HPDE6-E6E7 (cell line): ENCODE results near the gene FNTB.
"Not testable (repeated sequence)": the region's sequence is repeated elsewhere in the genome, so short reads cannot be mapped to it uniquely, and the experiment has no call there.

ENCODE experiments used
- DNase-seq: peaks from one replicate; pipeline ENCODE4 v3.0.0; 2011; ENCODE audit warnings: missing footprints; ENCODE audit errors: extremely low spot score

FNTB gene

DNA sequence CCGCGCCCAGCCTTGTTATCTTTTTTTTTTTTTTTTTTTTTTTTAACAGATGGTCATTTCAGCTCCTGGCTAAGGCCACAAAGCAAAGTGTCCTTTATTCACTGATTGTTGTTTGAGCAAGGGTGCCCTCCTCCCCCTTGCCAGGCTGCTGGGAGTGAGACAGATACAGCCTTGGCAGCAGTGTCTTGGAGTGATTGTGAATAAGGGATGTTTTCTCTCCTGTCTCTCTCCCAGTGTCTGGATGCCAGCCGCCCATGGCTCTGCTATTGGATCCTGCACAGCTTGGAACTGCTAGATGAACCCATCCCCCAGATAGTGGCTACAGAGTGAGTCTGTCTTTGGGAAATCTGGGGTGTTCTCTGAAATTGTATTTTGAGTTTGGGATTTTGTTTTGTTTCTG is 28.7 kb downstream of the FNTB start:
- DNase-seq = no peak

DNA sequence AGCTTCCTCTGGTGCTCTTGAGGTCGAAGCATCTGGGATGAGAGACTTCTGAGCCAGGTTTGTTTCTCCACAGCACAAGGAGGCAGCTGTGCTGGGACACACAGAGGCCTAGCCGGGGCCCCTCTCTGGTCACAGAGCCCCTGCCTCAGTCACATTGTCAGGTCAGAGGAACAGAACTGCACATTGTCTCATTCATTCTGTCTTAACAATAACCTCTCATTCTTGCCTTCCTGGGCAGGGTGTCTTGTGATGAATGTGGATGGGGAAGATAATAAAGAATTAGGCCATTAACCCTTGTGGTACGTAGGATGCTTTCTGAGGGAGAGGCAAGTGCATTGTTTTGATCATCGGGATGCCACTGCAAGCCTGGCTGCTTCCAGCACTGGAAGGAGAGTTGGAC is 29.8 kb downstream of the FNTB start:
- DNase-seq = no peak

DNA sequence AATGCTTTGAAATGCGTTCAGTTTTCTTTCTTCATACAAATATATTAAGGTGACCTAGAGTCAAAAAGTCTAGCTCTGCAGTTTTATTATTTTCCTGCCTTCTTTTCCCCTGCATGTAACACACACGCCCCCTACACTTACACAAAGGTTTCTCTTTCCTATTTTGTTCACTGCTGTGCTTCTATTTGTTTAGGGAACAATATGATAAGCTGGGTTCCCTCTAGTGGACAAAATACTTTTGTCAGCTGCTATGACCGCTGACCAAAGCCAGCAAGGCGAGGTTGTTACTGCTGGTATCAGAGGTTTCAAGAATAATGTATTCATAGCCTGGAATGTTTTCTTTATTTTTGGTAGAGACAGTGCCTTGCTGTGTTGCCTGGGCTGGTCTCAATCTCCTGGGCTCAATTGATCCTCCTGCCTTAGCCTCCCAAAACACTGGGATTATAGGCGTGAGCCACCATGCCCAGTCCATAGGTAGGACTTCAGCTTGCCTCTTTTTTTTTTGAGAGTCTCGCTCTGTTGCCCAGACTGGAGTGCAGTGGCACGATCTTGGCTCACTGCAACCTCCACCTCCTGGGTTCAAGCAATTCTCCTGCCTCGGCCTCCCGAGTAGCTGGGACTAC is 33.4 kb downstream of the FNTB start:
- peak; percentile 60 for DNase-seq

- DNase-seq = no peak
Measured at GRCh38 chr14:65024957-65025356, 38.3 kb downstream of the FNTB start.

DNA sequence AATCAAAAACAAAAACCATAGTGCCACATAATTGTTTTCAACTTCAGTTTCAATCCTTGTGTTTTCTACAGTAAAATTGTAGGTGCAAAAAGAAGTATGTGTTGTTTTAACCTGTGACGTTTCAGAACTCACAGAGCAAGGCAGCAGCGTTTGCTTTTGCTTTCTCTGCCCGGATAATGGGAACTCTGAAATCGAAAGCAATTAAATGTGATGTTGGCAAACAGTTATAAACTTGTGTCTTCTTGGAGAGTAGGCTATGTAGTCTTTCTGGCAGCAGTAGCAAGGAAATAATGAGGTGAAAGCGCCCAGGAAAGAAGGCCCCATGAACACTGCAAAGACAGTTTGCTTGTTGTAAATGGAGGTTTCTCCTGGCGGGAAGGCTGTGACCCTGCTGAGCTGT is 39.1 kb downstream of the FNTB start:
- no peak for DNase-seq

- no peak for DNase-seq
Measured at GRCh38 chr14:65026526-65026925, 39.8 kb downstream of the FNTB start.

DNA sequence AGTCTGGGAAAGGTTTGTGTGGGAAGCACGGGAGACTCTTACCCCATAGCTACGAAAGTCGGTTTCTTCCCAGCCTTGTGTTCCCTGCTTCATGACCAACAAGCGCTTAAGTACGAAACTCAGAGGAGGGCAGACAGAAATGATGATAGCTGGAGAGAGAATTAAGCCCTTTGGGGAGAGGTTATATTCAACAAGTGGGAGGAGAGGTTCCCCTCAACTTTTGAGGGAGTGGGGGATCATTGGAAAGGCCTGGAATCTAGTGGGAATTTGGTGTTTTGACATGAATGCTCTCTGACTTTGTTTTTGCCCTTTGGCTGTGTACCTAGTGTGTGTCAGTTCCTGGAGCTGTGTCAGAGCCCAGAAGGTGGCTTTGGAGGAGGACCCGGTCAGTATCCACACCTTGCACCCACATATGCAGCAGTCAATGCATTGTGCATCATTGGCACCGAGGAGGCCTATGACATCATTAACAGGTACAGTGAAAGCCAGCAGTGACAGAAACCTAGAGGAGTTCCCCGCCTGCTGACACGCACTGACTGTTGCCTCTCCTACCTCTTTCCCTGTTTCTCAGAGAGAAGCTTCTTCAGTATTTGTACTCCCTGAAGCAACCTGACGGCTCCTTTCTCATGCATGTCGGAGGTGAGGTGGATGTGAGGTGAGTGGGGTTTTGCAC is 40.6 kb downstream of the FNTB start:
- no peak for DNase-seq

GRCh38 chr14:65028937-65029336 is 42.2 kb downstream of the FNTB start:
- no peak for DNase-seq

DNA sequence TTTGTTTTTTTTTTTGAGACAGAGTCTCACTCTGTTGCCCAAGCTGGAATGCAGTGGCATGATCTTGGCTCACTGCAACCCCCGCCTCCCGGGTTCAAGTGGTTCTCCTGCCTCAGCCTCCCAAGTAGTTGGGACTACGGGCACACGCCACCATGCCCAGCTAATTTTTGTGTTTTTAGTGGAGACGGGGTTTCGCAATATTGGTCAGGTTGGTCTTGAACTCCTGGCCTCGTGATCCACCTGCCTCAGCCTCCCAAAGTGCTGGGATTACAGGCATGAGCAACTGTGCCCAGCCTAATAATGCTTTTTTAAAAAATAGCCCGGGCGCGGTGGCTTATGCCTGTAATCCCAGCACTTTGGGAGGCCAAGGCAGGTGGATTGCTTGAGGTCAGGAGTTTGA is 44.6 kb downstream of the FNTB start:
- DNase-seq = not testable (repeated sequence)

GRCh38 chr14:65032319-65032718 is 45.6 kb downstream of the FNTB start:
- no peak for DNase-seq

- DNase-seq = no peak
Measured at GRCh38 chr14:65033181-65033580, 46.5 kb downstream of the FNTB start.

GRCh38 chr14:65034021-65034420 is 47.3 kb downstream of the FNTB start:
- DNase-seq = no peak

GRCh38 chr14:65035049-65035448 is 48.4 kb downstream of the FNTB start:
- DNase-seq = no peak

GRCh38 chr14:65038966-65039365 is 52.3 kb downstream of the FNTB start:
- DNase-seq = no peak

DNA sequence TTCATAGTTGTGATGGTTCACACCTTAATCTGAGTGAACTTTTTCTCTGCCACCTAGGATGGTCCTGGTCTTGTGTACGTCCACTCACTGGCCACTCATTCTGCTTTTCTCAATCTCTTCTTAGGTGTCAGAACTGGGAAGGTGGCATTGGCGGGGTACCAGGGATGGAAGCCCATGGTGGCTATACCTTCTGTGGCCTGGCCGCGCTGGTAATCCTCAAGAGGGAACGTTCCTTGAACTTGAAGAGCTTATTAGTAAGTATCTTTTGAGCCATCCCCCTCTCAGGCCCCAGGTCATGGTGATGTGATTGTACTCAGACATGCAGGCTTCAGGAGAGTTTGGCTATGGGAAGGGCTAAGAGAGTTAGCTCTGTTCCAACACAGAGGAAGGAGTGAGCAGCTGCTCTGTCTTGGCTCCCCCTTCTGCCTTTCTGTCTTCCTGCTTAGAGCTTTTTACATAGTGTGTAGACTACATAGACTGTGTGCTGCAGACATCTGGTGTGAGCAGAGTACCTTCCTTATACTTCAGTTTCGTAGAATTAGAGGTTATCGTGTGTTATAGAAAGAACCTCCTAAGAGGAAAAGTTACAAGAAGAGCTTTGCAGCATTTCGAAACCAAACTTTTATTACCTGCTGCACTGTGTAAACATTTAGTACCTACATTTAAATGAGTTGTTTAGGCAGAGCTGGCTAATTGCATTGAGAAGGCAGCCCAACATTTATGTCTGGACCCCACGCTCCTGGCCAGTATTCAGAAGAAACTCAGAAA is 54.2 kb downstream of the FNTB start:
- no peak for DNase-seq

GRCh38 chr14:65041434-65041915 is 54.8 kb downstream of the FNTB start:
- DNase-seq = no peak

- no peak for DNase-seq
Measured at GRCh38 chr14:65042296-65042695, 55.6 kb downstream of the FNTB start.

DNA sequence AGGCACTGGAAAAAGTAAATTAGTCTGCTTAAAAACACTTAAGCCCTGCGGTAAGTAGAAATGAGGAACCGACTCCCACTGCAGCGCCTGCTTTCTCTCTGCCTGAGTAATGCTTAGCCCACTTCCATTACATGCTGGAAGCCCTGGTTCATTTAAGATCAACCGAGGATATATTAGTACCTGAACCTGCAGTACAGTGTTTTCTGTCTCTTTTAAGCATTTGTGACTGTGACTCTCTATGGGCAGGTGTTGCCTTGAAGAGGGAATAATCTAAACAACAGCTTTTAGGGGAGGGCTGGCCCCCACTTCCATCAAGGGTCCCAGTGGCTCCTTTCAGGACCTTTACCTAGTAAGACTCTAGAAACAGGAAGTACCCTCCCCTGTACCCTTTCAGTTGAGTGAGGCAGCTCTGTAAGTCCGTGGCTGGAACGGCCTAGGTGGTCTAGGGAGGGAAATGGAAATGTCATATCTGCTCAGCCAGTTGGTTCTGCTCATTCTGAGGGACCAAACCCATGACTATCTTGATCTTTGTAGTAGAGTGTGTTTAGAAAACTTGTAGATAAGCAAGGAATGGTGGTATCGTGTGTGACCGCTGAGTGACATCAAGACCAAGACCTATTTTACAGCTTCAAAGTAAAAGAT is 56.2 kb downstream of the FNTB start:
- DNase-seq = no peak

GRCh38 chr14:65043893-65044595 is 57.3 kb downstream of the FNTB start:
- no peak for DNase-seq

DNA sequence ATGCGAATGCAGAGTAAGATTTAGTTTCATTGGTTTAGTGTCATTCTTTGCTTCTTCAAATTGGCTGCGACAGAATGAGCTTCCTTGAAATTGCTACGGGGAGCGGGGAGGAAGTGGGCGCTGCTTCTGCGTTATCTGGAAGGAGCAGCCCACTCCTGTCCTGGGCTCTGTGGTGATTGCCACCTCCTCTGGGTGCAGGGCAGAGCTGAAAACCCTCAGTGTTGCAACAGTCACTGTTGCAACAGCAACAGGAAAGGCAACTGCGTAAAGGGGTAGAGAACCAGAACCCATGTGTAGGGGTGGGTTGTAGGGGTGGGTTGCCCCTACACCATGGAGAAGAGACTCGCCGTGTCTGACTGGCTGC is 57.9 kb downstream of the FNTB start:
- DNase-seq = no peak

DNA sequence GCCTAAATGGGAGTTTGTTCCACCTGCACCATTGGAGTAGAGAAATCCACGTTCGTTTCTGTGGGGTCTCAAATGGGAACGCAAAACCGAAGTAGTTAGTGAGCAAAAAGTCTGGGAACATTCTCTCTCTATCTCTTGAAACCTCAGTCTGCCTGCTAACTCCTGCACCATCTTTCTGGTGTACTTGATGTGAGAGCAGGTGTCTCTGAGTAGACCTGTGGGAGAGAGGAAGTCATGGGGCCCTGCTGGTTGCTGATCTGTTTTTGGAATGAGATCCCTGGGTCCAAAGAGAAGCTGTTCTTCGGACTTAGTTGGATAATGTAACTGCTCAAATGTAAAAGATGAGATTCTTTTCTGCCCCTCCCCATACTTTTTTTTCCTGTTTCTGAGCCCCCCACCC is 58.3 kb downstream of the FNTB start:
- no peak for DNase-seq

DNA sequence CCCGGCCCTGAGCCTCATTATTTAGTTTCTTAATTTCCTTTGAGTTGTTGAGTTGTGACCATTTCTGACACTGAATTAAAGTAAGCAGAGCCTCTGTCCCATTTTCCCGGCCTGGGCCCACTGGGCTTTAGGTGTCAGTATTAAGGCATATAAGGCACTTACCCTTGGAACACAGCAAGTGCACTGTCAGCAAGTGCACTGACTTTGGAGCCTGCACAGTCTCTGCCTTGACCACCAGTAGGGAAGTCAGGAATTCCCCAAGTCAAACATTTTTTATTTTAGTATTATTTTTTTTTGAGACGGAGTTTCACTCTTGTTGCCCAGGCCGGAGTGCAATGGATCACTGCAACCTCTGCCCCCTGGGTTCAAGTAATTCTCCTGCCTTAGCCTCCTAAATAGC is 59.0 kb downstream of the FNTB start:
- no peak for DNase-seq
